Adrenal gland (tissue), 12 donors: ENCODE data around the gene SMIM14. TPM values are rescaled to one million over a fixed set of nuclear protein-coding genes. Genes with fewer than 3 reads are reported as not detected.

ENCODE experiments used
- DNase-seq, 7 donors: peaks; one replicate each; pipeline ENCODE4 v3.0.0-alpha.2; 2019 to 2020
- H3K27ac ChIP-seq, 5 donors: fragments of 200-600 bp; sonication (generic) in 4 of 5; 1 replicate in 3 of 5; 2 replicates in 2 of 5; pipeline versions ENCODE4 v1.5.1 to v1.8.0; 2016 to 2020; ENCODE audit warnings: mild to moderate bottlenecking in 1 of 5
- H3K27me3 ChIP-seq: fragments of 200-600 bp; 2 replicates; pipeline ENCODE4 v1.8.0; 2021
- H3K36me3 ChIP-seq, 2 donors: fragments of 200-600 bp; replicated peaks in 1 of 2; 1 replicate in 1 of 2; 2 replicates in 1 of 2; pipeline versions ENCODE4 v1.5.1 to v1.8.0; 2018 to 2022
- H3K4me1 ChIP-seq, 2 donors: fragments of 200-600 bp; replicated peaks in 1 of 2; 1 replicate in 1 of 2; 2 replicates in 1 of 2; pipeline versions ENCODE4 v1.5.1 to v1.8.0; 2018 to 2021
- H3K4me3 ChIP-seq, 4 donors: fragments of 200-600 bp; sonication (generic) in 3 of 4; one replicate each; pipeline ENCODE4 v1.5.1; 2016 to 2018
- H3K9me3 ChIP-seq, 3 donors: fragments of 200-600 bp; sonication (generic) in 1 of 3; replicated peaks in 1 of 3; 1 replicate in 2 of 3; 2 replicates in 1 of 3; pipeline versions ENCODE4 v1.5.1 to v1.8.0; 2016 to 2021
- CTCF ChIP-seq, 6 experiments: fragments of 450-650 bp in 4 of 6; fragments of 200-600 bp in 2 of 6; sonication (generic) in 1 of 6; IDR thresholded peaks; 1 replicate in 5 of 6; 2 replicates in 1 of 6; pipeline versions ENCODE4 v1.5.1 to v1.8.0; 2016 to 2021; ENCODE audit warnings: antibody characterized with exemption in 6 of 6, mild to moderate bottlenecking in 2 of 6, moderate library complexity in 1 of 6
- POLR2A ChIP-seq, 2 donors: fragments of 450-650 bp; IDR thresholded peaks; one replicate each; pipeline ENCODE4 v1.6.1; 2017; ENCODE audit warnings: antibody characterized with exemption in 2 of 2, mild to moderate bottlenecking in 2 of 2, moderate library complexity in 1 of 2
- WGBS, 4 donors: extraction: QIAGEN DNeasy Blood & Tissue Kit in 2 of 4; methylation state at CpG; one replicate each; pipeline versions ENCODE4 v1.1.5 to v1.1.7; 2013 to 2017; 5-methylcytosine and 5-hydroxymethylcytosine counted together
- intact Hi-C, 2 donors: fragments of 100-400 bp; cut with DNase I; formaldehyde crosslinking; loops; one replicate each; pipeline versions ENCODE4 v1.14.1 to v1.15.0; 2022 to 2023
- polyA plus RNA-seq, 3 donors: library from polyadenylated mRNA; stranded (reverse); fragments of 200-250 nt in 2 of 3; fragments of 350-450 nt in 1 of 3; fragmentation: Illumina TruSeq in 1 of 3; extraction: RNeasy Lipid Tissue Mini Kit (QIAGEN cat#74804) in 1 of 3; gene quantifications; one replicate each; pipeline ENCODE4 v1.2.3, GENCODE V29; 2013 to 2014
- total RNA-seq, 9 donors: library from RNA; depleted of rRNA in 4 of 9; stranded (reverse); fragments of >200 nt in 4 of 9; fragments of 120-200 nt in 1 of 9; fragmentation: NEBNext Ultra II Directional in 1 of 9; extraction: Animal tissue kit (Norgen Biotek cat#: 25700) in 1 of 9; gene quantifications; one replicate each; pipeline versions ENCODE4 v1.1.0 to v1.2.4, GENCODE V29; 2013 to 2023
- donor health status: healthy with polysubstance abuse.
- donor health status: Bipolar disorder and iron deficiency.
- donor health status: DM: yes; HTN: yes; CAD: no.
- donor health status: DM: no; HTN: no; CAD: no.
- donor health status: DM: no; HTN: no; CAD: no.
- donor health status: DM: yes; HTN: yes; CAD: no.

The SMIM14 gene
- total and polyA plus RNA-seq, 12 donors = 24.1 to 160 (median 119) TPM

GRCh38 chr4:39525822-39526690 is 112.6 kb downstream of the SMIM14 start:
- Histone ChIP-seq H3K9me3 (no peaks in the 10 kb centered on the region), H3K27ac (peak overlapping the region; percentile 66 to 99 (median 92)), H3K36me3 (no peaks in the 10 kb centered on the region), H3K27me3 (no peaks in the 10 kb centered on the region), H3K4me3 (peak overlapping the region; percentile 66 to 99 (median 81)), H3K4me1 (peaks cover 12 to 51% of the 10 kb centered on the region in 2 donors)
- no peak for DNase-seq
- no peak for TF ChIP-seq POLR2A (IDR thresholded peaks at IDR 0.05)
- no peak for TF ChIP-seq CTCF (IDR thresholded peaks at IDR 0.05)
- intact Hi-C loops = no loop called here
- WGBS, 4 donors = 27 to 29% (median 27%) methylated on average over 9 of the region's 9 CpGs

- no peaks in the 10 kb centered on the region for H3K27me3 ChIP-seq
- H3K36me3 ChIP-seq = peaks cover 0 to 6% of the 10 kb centered on the region in 2 donors
- intact Hi-C loops = no loop called here
- WGBS, 4 donors = 59 to 68% (median 63%) methylated on average over 7 of the region's 7 CpGs
- no peak overlapping the region for H3K4me3 ChIP-seq
- DNase-seq = peak in 1 of 7 donors; percentile 31
- no peak for TF ChIP-seq POLR2A (IDR thresholded peaks at IDR 0.05)
- peak overlapping the region in 1 of 5 donors; percentile 24 for H3K27ac ChIP-seq
- no peaks in the 10 kb centered on the region for H3K9me3 ChIP-seq
- peaks cover 12 to 51% of the 10 kb centered on the region in 2 donors for H3K4me1 ChIP-seq
Observed at GRCh38 chr4:39524161-39524957, 114.3 kb downstream of the SMIM14 start.

- Histone ChIP-seq H3K27me3 (no peaks in the 10 kb centered on the region), H3K4me3 (no peak overlapping the region), H3K9me3 (no peaks in the 10 kb centered on the region), H3K27ac (no peak overlapping the region), H3K4me1 (peaks cover 12 to 40% of the 10 kb centered on the region in 2 donors), H3K36me3 (peaks cover 0 to 25% of the 10 kb centered on the region in 2 donors)
- WGBS, 4 donors = 41 to 70% (median 58%) methylated on average over 2 of the region's 2 CpGs
- intact Hi-C loops = no loop called here
- TF ChIP-seq POLR2A (IDR thresholded peaks at IDR 0.05) (no peak), CTCF (IDR thresholded peaks at IDR 0.05) (no peak)
- no peak for DNase-seq
Observed at GRCh38 chr4:39522068-39522467, 116.6 kb downstream of the SMIM14 start.

GRCh38 chr4:39521253-39521919 is 117.3 kb downstream of the SMIM14 start:
- peaks cover 12 to 37% of the 10 kb centered on the region in 2 donors for H3K4me1 ChIP-seq
- H3K4me3 ChIP-seq = no peak overlapping the region
- WGBS, 4 donors = 71 to 78% (median 73%) methylated on average over 5 of the region's 5 CpGs
- H3K36me3 ChIP-seq = peaks cover 0 to 25% of the 10 kb centered on the region in 2 donors
- DNase-seq = no peak
- no peaks in the 10 kb centered on the region for H3K27me3 ChIP-seq
- no peak overlapping the region for H3K27ac ChIP-seq
- no peaks in the 10 kb centered on the region for H3K9me3 ChIP-seq
- TF ChIP-seq POLR2A (IDR thresholded peaks at IDR 0.05) (no peak), CTCF (IDR thresholded peaks at IDR 0.05) (no peak)
- intact Hi-C loops = no loop called here
